ENCODE results near the gene ANKLE2. TPM values are rescaled to one million over a fixed set of nuclear protein-coding genes. Genes with fewer than 3 reads are reported as not detected.

ANKLE2 gene
- total and polyA plus RNA-seq, 10 of the 15 experiments (the other 5 are each of a cell fraction or from before 2014, with no cell fraction given): 4.3 to 89.4 (median 53.0) TPM

- Histone ChIP-seq H3K27me3 (replicated peaks in 1 of 2; ENCODE audit: control insufficient read depth in 2 of 2, insufficient read depth in 2 of 2, low read length in 1 of 2) (no peaks in the 10 kb centered on the region), H4K20me1 (ENCODE audit: control insufficient read depth, insufficient read depth) (no peaks in the 10 kb centered on the region), H3K4me2 (ENCODE audit: control insufficient read depth, insufficient read depth) (no peak overlapping the region), H3K4me3 (no peak overlapping the region), H3K27ac (ENCODE audit: control insufficient read depth, insufficient read depth) (no peak overlapping the region), H3K79me2 (ENCODE audit: control insufficient read depth, insufficient read depth, low read length) (peaks cover 2% of the 10 kb centered on the region; the same call in 1 of the 2 replicates), H3K9ac (ENCODE audit: control insufficient read depth, insufficient read depth, low read length) (no peak overlapping the region), H3K4me1 (ENCODE audit: control insufficient read depth, insufficient read depth, low read length) (no peaks in the 10 kb centered on the region), H3K9me3 (replicated peaks; ENCODE audit: control insufficient read depth, insufficient read depth, low read length) (no peaks in the 10 kb centered on the region), H2AFZ (ENCODE audit: control insufficient read depth, low read depth, low read length) (no peak overlapping the region), H3K36me3 (ENCODE audit: control insufficient read depth in 2 of 2, insufficient read depth in 2 of 2, low read length in 1 of 2) (peaks cover 28 to 39% of the 10 kb centered on the region in 2 experiments)
- WGBS (ENCODE audit: insufficient coverage, insufficient replicate concordance, low lambda C conversion rate, missing lambda C conversion rate): 95% methylated on average over 14 of the region's 14 CpGs
- POLR2A ChIA-PET: no interaction called here
- in situ Hi-C loops (cut with MboI) (no loop called here), intact Hi-C loops (cut with micrococcal nuclease; ENCODE audit: unreplicated experiment) (no loop called here)
- no peak for TF ChIP-seq CREM (IDR thresholded peaks at IDR 0.05; ENCODE audit: low read depth)
- TF ChIP-seq BRCA1 (IDR thresholded peaks at IDR 0.05; ENCODE audit: low read depth, low read length): no peak
- TF ChIP-seq CHD2 (IDR thresholded peaks at IDR 0.05; ENCODE audit: borderline replicate concordance, low read depth, low read length): no peak
- TF ChIP-seq KAT2A (conservative IDR thresholded peaks at IDR 0.05; ENCODE audit: control insufficient read depth, low read depth, low read length): no peak
- TF ChIP-seq BCL3 (IDR thresholded peaks at IDR 0.05; ENCODE audit: borderline replicate concordance, insufficient read depth, low read depth, low read length, poor library complexity, severe bottlenecking): no peak
- TF ChIP-seq SKIL (IDR thresholded peaks at IDR 0.05; ENCODE audit: low read depth, poor library complexity, severe bottlenecking): no peak
- no peak for DNase-seq (ENCODE audit: low read depth, low spot score)
- RAD21 ChIA-PET (ENCODE audit: unreplicated experiment): no interaction called here
- BruUV-seq (replicated peaks): no TSS peak
- FAIRE-seq: no peak
- CTCF ChIA-PET: no interaction called here
- SMC1A ChIA-PET (ENCODE audit: uncharacterized antibody, unreplicated experiment): no interaction called here
- ATAC-seq: no peak
Observed at GRCh38 chr12:132803125-132803524, 41.5 kb upstream of the ANKLE2 start.
